Measurements from ENCODE around the gene PLAAT3.

The PLAAT3 gene

GRCh38 chr11:63563201-63564055 is 50.8 kb downstream of the PLAAT3 start, which contains the start of gene PLAAT2:
Gene PLAAT2 (minus strand): TSS chr11:63563379. CDS start chr11:63563324, 55 bp downstream.
- peaks cover 29% of the 10 kb centered on the region for H3K27me3 ChIP-seq (ENCODE audit: low read depth, low read length)
- no peaks in the 10 kb centered on the region for H4K20me1 ChIP-seq (ENCODE audit: insufficient read depth, low read length)
- no peak within 1 kb of the TSS for H2AFZ ChIP-seq (ENCODE audit: low read depth, low read length)
- H3K4me3 ChIP-seq (ENCODE audit: low read length), result 0 out of 2 replicates have a peak within 1 kb of the TSS, but pooled peaks have one; percentile 3
- peaks cover 36% of the 10 kb centered on the region for H3K4me1 ChIP-seq (ENCODE audit: low read length)
- TF ChIP-seq, protein P1, sequence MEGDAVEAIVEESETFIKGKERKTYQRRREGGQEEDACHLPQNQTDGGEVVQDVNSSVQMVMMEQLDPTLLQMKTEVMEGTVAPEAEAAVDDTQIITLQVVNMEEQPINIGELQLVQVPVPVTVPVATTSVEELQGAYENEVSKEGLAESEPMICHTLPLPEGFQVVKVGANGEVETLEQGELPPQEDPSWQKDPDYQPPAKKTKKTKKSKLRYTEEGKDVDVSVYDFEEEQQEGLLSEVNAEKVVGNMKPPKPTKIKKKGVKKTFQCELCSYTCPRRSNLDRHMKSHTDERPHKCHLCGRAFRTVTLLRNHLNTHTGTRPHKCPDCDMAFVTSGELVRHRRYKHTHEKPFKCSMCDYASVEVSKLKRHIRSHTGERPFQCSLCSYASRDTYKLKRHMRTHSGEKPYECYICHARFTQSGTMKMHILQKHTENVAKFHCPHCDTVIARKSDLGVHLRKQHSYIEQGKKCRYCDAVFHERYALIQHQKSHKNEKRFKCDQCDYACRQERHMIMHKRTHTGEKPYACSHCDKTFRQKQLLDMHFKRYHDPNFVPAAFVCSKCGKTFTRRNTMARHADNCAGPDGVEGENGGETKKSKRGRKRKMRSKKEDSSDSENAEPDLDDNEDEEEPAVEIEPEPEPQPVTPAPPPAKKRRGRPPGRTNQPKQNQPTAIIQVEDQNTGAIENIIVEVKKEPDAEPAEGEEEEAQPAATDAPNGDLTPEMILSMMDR (IDR thresholded peaks at IDR 0.05; ENCODE audit: low read depth, low read length), result no peak
- TF ChIP-seq EZH2phosphoT487 (IDR thresholded peaks at IDR 0.05; ENCODE audit: low read depth), result no peak
- no peaks in the 10 kb centered on the region for H3K9me3 ChIP-seq (ENCODE audit: insufficient read depth, low read length)
- H3K9ac ChIP-seq (ENCODE audit: low read length), result no peak within 1 kb of the TSS
- no peaks in the 10 kb centered on the region for H3K36me3 ChIP-seq (replicated peaks; ENCODE audit: low read depth, low read length)
- no peak within 1 kb of the TSS for H3K27ac ChIP-seq (ENCODE audit: low read length)
- no peaks in the 10 kb centered on the region for H3K79me2 ChIP-seq (ENCODE audit: low read length)
- peak within 1 kb of the TSS; percentile 50 for H3K4me2 ChIP-seq (ENCODE audit: low read length)

DNA sequence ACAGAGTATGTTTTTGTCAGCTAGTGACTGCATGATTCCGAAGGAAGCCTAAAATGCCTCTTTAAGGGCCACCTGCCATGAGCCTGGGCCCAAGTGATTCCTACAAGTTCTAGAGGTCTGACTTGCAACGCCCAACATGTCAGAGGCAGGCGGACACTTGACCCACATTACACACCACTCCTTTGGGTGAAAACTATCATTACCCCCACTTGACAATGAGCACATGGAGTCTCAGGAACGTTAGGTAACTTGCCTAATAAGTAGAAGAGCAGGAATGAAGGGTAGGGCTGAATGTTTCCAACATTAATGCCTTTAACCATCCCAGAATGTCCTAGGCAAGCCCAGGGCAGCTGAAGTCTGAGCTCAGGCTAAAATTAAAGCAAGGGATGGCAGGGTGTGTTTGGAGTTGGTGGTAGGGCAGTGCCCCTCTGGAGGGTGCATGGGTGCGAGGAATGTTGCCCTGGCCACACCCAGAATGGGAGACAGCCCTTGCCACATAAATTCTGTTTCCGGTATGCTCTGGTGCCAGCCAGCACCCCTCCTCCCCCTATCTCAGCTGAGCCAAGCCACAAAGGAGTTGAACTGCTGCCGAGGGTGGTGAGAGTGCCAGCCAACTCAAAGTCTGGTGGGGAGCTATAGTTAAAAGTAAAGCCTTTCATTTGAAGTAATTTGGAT is 53.6 kb downstream of the PLAAT3 start:
- H3K36me3 ChIP-seq (replicated peaks; ENCODE audit: low read depth, low read length), result no peaks in the 10 kb centered on the region
- H3K9me3 ChIP-seq (ENCODE audit: insufficient read depth, low read length), result no peaks in the 10 kb centered on the region
- no peak overlapping the region for H2AFZ ChIP-seq (ENCODE audit: low read depth, low read length)
- TF ChIP-seq EZH2phosphoT487 (IDR thresholded peaks at IDR 0.05; ENCODE audit: low read depth), result no peak
- TF ChIP-seq, protein P1 (IDR thresholded peaks at IDR 0.05; ENCODE audit: low read depth, low read length), result no peak
- H3K4me2 ChIP-seq (ENCODE audit: low read length), result no peak overlapping the region
- no peak overlapping the region for H3K27ac ChIP-seq (ENCODE audit: low read length)
- no peaks in the 10 kb centered on the region for H4K20me1 ChIP-seq (ENCODE audit: insufficient read depth, low read length)
- H3K4me1 ChIP-seq (ENCODE audit: low read length), result peaks cover 15% of the 10 kb centered on the region
- H3K27me3 ChIP-seq (ENCODE audit: low read depth, low read length), result peaks cover 46% of the 10 kb centered on the region
- H3K79me2 ChIP-seq (ENCODE audit: low read length), result no peaks in the 10 kb centered on the region
- H3K4me3 ChIP-seq (ENCODE audit: low read length), result no peak overlapping the region
- no peak overlapping the region for H3K9ac ChIP-seq (ENCODE audit: low read length)

GRCh38 chr11:63558459-63559157 is 55.6 kb downstream of the PLAAT3 start:
- Histone ChIP-seq H3K9ac (ENCODE audit: low read length) (no peak overlapping the region), H3K4me2 (ENCODE audit: low read length) (no peak overlapping the region), H2AFZ (ENCODE audit: low read depth, low read length) (no peak overlapping the region), H3K27me3 (ENCODE audit: low read depth, low read length) (peaks cover 56% of the 10 kb centered on the region), H3K4me1 (ENCODE audit: low read length) (peaks cover 8% of the 10 kb centered on the region), H4K20me1 (ENCODE audit: insufficient read depth, low read length) (no peaks in the 10 kb centered on the region), H3K79me2 (ENCODE audit: low read length) (no peaks in the 10 kb centered on the region), H3K36me3 (replicated peaks; ENCODE audit: low read depth, low read length) (no peaks in the 10 kb centered on the region), H3K4me3 (ENCODE audit: low read length) (no peak overlapping the region), H3K27ac (ENCODE audit: low read length) (no peak overlapping the region), H3K9me3 (ENCODE audit: insufficient read depth, low read length) (no peaks in the 10 kb centered on the region)
- no peak for TF ChIP-seq EZH2phosphoT487 (IDR thresholded peaks at IDR 0.05; ENCODE audit: low read depth)
- TF ChIP-seq, protein P1 (IDR thresholded peaks at IDR 0.05; ENCODE audit: low read depth, low read length), result no peak

DNA sequence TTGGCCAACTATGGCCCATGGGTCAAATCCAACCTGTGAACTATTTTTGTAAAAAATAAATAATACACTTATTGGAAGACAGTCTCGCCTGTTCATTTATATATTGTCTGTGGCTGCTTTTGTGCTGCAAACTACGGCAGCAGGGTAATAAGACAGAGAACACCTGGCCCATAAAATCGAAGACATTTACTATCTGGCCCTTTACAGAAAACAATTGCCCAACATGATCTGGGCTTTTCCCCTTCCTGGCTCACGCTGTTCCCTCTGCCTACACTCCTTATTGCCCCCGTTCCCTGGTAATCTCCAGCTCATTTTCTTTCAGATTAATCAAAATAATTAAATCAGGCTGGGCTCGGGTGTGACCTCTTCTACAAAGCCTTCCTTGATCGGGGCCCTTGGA is 56.7 kb downstream of the PLAAT3 start:
- H3K79me2 ChIP-seq (ENCODE audit: low read length), result no peaks in the 10 kb centered on the region
- H3K4me1 ChIP-seq (ENCODE audit: low read length), result peaks cover 14% of the 10 kb centered on the region
- H3K4me3 ChIP-seq (ENCODE audit: low read length), result no peak overlapping the region
- peaks cover 48% of the 10 kb centered on the region for H3K27me3 ChIP-seq (ENCODE audit: low read depth, low read length)
- no peaks in the 10 kb centered on the region for H3K36me3 ChIP-seq (replicated peaks; ENCODE audit: low read depth, low read length)
- no peak overlapping the region for H3K27ac ChIP-seq (ENCODE audit: low read length)
- no peak overlapping the region for H3K9ac ChIP-seq (ENCODE audit: low read length)
- H2AFZ ChIP-seq (ENCODE audit: low read depth, low read length), result no peak overlapping the region
- no peaks in the 10 kb centered on the region for H3K9me3 ChIP-seq (ENCODE audit: insufficient read depth, low read length)
- H3K4me2 ChIP-seq (ENCODE audit: low read length), result no peak overlapping the region
- no peaks in the 10 kb centered on the region for H4K20me1 ChIP-seq (ENCODE audit: insufficient read depth, low read length)
- TF ChIP-seq, protein P1 (IDR thresholded peaks at IDR 0.05; ENCODE audit: low read depth, low read length), result no peak
- TF ChIP-seq EZH2phosphoT487 (IDR thresholded peaks at IDR 0.05; ENCODE audit: low read depth), result no peak
